GM12875 (cell line): ENCODE data around the gene PRDM5.

Source experiments
- H3K4me3 ChIP-seq: one replicate; pipeline ENCODE4 v1.5.1; 2011; ENCODE audit warnings: low read depth, low read length, control low read depth
- CTCF ChIP-seq: IDR thresholded peaks from 2 replicates; pipeline ENCODE4 v1.5.1; 2011; ENCODE audit warnings: low read depth, mild to moderate bottlenecking, control low read depth, inconsistent platforms, low read length, moderate library complexity, borderline replicate concordance; ENCODE audit not compliant: insufficient read depth

PRDM5 gene

GRCh38 chr4:120923207-120923522 lies 639 bp upstream of the PRDM5 start:
- no peak overlapping the region for H3K4me3 ChIP-seq
- no peak for TF ChIP-seq CTCF

GRCh38 chr4:120921456-120922380 lies 808 bp downstream of the PRDM5 start:
- no peak overlapping the region for H3K4me3 ChIP-seq
- no peak for TF ChIP-seq CTCF

GRCh38 chr4:120920666-120921065 lies 1.9 kb downstream of the PRDM5 start:
- TF ChIP-seq CTCF, result no peak
- H3K4me3 ChIP-seq, result no peak overlapping the region

GRCh38 chr4:120919358-120919757 lies 3.2 kb downstream of the PRDM5 start:
- no peak overlapping the region for H3K4me3 ChIP-seq
- TF ChIP-seq CTCF, result no peak

- H3K4me3 ChIP-seq, result no peak overlapping the region
- TF ChIP-seq CTCF, result no peak
Measured at GRCh38 chr4:120918788-120919187, 3.7 kb downstream of the PRDM5 start.

GRCh38 chr4:120918092-120918491 lies 4.4 kb downstream of the PRDM5 start:
- TF ChIP-seq CTCF, result no peak
- no peak overlapping the region for H3K4me3 ChIP-seq

- no peak for TF ChIP-seq CTCF
- H3K4me3 ChIP-seq, result no peak overlapping the region
Measured at GRCh38 chr4:120916937-120917336, 5.6 kb downstream of the PRDM5 start.
